ENCODE results near the gene YEATS2. TPM values are rescaled to one million over a fixed set of nuclear protein-coding genes. Genes with fewer than 3 reads are reported as not detected.

YEATS2 gene
- total RNA-seq, 1 donor from 2014 or later = 65.1 TPM

- no peaks in the 10 kb centered on the region for H3K9me3 Mint-ChIP-seq (ENCODE audit: unreplicated experiment)
- no peak for DNase-seq (ENCODE audit: low spot score)
- no peak overlapping the region for H3K27ac Mint-ChIP-seq (ENCODE audit: unreplicated experiment)
- no peak overlapping the region for H3K4me3 Mint-ChIP-seq (ENCODE audit: unreplicated experiment)
- no peaks in the 10 kb centered on the region for H3K27me3 Mint-ChIP-seq (ENCODE audit: unreplicated experiment)
- peaks cover 12% of the 10 kb centered on the region for H3K4me1 Mint-ChIP-seq (ENCODE audit: unreplicated experiment)
- no peak for TF ChIP-seq CTCF (IDR thresholded peaks at IDR 0.05; ENCODE audit: unreplicated experiment)
- peaks cover 45% of the 10 kb centered on the region for H3K36me3 Mint-ChIP-seq (ENCODE audit: low read depth, unreplicated experiment)
Observed at GRCh38 chr3:183789826-183790225, 92.2 kb downstream of the YEATS2 start.

- H3K36me3 Mint-ChIP-seq (ENCODE audit: low read depth, unreplicated experiment) = peaks cover 44% of the 10 kb centered on the region
- no peaks in the 10 kb centered on the region for H3K27me3 Mint-ChIP-seq (ENCODE audit: unreplicated experiment)
- DNase-seq (ENCODE audit: low spot score) = no peak
- peaks cover 12% of the 10 kb centered on the region for H3K4me1 Mint-ChIP-seq (ENCODE audit: unreplicated experiment)
- no peaks in the 10 kb centered on the region for H3K9me3 Mint-ChIP-seq (ENCODE audit: unreplicated experiment)
- H3K4me3 Mint-ChIP-seq (ENCODE audit: unreplicated experiment) = no peak overlapping the region
- H3K27ac Mint-ChIP-seq (ENCODE audit: unreplicated experiment) = peak overlapping the region; percentile 24
- TF ChIP-seq CTCF (IDR thresholded peaks at IDR 0.05; ENCODE audit: unreplicated experiment) = no peak
Observed at GRCh38 chr3:183790700-183791099, 93.1 kb downstream of the YEATS2 start.

GRCh38 chr3:183792976-183793375 lies 95.4 kb downstream of the YEATS2 start:
- H3K27ac Mint-ChIP-seq (ENCODE audit: unreplicated experiment) = no peak overlapping the region
- H3K27me3 Mint-ChIP-seq (ENCODE audit: unreplicated experiment) = peaks cover 3% of the 10 kb centered on the region
- H3K36me3 Mint-ChIP-seq (ENCODE audit: low read depth, unreplicated experiment) = peaks cover 40% of the 10 kb centered on the region
- no peak for TF ChIP-seq CTCF (IDR thresholded peaks at IDR 0.05; ENCODE audit: unreplicated experiment)
- DNase-seq (ENCODE audit: low spot score) = no peak
- peaks cover 12% of the 10 kb centered on the region for H3K4me1 Mint-ChIP-seq (ENCODE audit: unreplicated experiment)
- H3K9me3 Mint-ChIP-seq (ENCODE audit: unreplicated experiment) = no peaks in the 10 kb centered on the region
- H3K4me3 Mint-ChIP-seq (ENCODE audit: unreplicated experiment) = no peak overlapping the region

- H3K27ac Mint-ChIP-seq (ENCODE audit: unreplicated experiment) = no peak overlapping the region
- peaks cover 5% of the 10 kb centered on the region for H3K27me3 Mint-ChIP-seq (ENCODE audit: unreplicated experiment)
- peaks cover 46% of the 10 kb centered on the region for H3K36me3 Mint-ChIP-seq (ENCODE audit: low read depth, unreplicated experiment)
- DNase-seq (ENCODE audit: low spot score) = no peak
- TF ChIP-seq CTCF (IDR thresholded peaks at IDR 0.05; ENCODE audit: unreplicated experiment) = no peak
- no peaks in the 10 kb centered on the region for H3K4me1 Mint-ChIP-seq (ENCODE audit: unreplicated experiment)
- no peaks in the 10 kb centered on the region for H3K9me3 Mint-ChIP-seq (ENCODE audit: unreplicated experiment)
- H3K4me3 Mint-ChIP-seq (ENCODE audit: unreplicated experiment) = no peak overlapping the region
Observed at GRCh38 chr3:183794452-183794851, 96.9 kb downstream of the YEATS2 start.

GRCh38 chr3:183796372-183796771 lies 98.8 kb downstream of the YEATS2 start:
- H3K4me3 Mint-ChIP-seq (ENCODE audit: unreplicated experiment) = no peak overlapping the region
- no peaks in the 10 kb centered on the region for H3K9me3 Mint-ChIP-seq (ENCODE audit: unreplicated experiment)
- DNase-seq (ENCODE audit: low spot score) = no peak
- H3K27me3 Mint-ChIP-seq (ENCODE audit: unreplicated experiment) = peaks cover 5% of the 10 kb centered on the region
- no peaks in the 10 kb centered on the region for H3K4me1 Mint-ChIP-seq (ENCODE audit: unreplicated experiment)
- H3K36me3 Mint-ChIP-seq (ENCODE audit: low read depth, unreplicated experiment) = peaks cover 45% of the 10 kb centered on the region
- H3K27ac Mint-ChIP-seq (ENCODE audit: unreplicated experiment) = no peak overlapping the region
- no peak for TF ChIP-seq CTCF (IDR thresholded peaks at IDR 0.05; ENCODE audit: unreplicated experiment)
